Fibroblast of skin of abdomen (primary cell): ENCODE results near the gene CPAMD8.
"Not testable (repeated sequence)": the region's sequence is repeated elsewhere in the genome, so short reads cannot be mapped to it uniquely, and the experiment has no call there.

Source experiments
- DNase-seq: peaks from one replicate; pipeline ENCODE4 v3.0.0-alpha.2; 2013

The CPAMD8 gene

GRCh38 chr19:16998635-16999194, 27.9 kb downstream of the CPAMD8 start:
- no peak for DNase-seq

GRCh38 chr19:16996838-16997490, 29.6 kb downstream of the CPAMD8 start:
- not testable (repeated sequence) for DNase-seq

GRCh38 chr19:16988661-16989060, 37.9 kb downstream of the CPAMD8 start:
- no peak for DNase-seq

GRCh38 chr19:16985403-16985802, 41.2 kb downstream of the CPAMD8 start:
- no peak for DNase-seq

GRCh38 chr19:16982586-16982985, 44.0 kb downstream of the CPAMD8 start:
- not testable (repeated sequence) for DNase-seq

- DNase-seq: no peak
Measured at GRCh38 chr19:16978839-16979802, 47.5 kb downstream of the CPAMD8 start.

GRCh38 chr19:16978156-16978555, 48.5 kb downstream of the CPAMD8 start:
- no peak for DNase-seq

GRCh38 chr19:16977306-16977705, 49.3 kb downstream of the CPAMD8 start:
- DNase-seq: no peak

- no peak for DNase-seq
Measured at GRCh38 chr19:16976446-16976845, 50.2 kb downstream of the CPAMD8 start.

GRCh38 chr19:16970821-16971220, 55.8 kb downstream of the CPAMD8 start:
- no peak for DNase-seq

GRCh38 chr19:16969135-16969534, 57.5 kb downstream of the CPAMD8 start:
- DNase-seq: no peak

GRCh38 chr19:16960996-16961822, 65.4 kb downstream of the CPAMD8 start:
- DNase-seq: not testable (repeated sequence)

GRCh38 chr19:16958277-16958676, 68.3 kb downstream of the CPAMD8 start:
- not testable (repeated sequence) for DNase-seq

GRCh38 chr19:16957855-16958254, 68.8 kb downstream of the CPAMD8 start:
- DNase-seq: no peak

GRCh38 chr19:16957151-16957701, 69.4 kb downstream of the CPAMD8 start:
- DNase-seq: no peak

GRCh38 chr19:16955161-16955560, 71.4 kb downstream of the CPAMD8 start:
- DNase-seq: no peak

- no peak for DNase-seq
Measured at GRCh38 chr19:16952046-16952445, 74.6 kb downstream of the CPAMD8 start.

- DNase-seq: no peak
Measured at GRCh38 chr19:16951529-16951928, 75.1 kb downstream of the CPAMD8 start.

- no peak for DNase-seq
Measured at GRCh38 chr19:16949496-16950023, 77.0 kb downstream of the CPAMD8 start.

- DNase-seq: no peak
Measured at GRCh38 chr19:16946951-16947940, 79.4 kb downstream of the CPAMD8 start.
